ENCODE data around the gene MEIS1.

The MEIS1 gene

GRCh38 chr2:66489436-66489835 is 54.5 kb downstream of the MEIS1 start:
- CTCF ChIA-PET = no interaction called here
- TF ChIP-seq, protein P1, sequence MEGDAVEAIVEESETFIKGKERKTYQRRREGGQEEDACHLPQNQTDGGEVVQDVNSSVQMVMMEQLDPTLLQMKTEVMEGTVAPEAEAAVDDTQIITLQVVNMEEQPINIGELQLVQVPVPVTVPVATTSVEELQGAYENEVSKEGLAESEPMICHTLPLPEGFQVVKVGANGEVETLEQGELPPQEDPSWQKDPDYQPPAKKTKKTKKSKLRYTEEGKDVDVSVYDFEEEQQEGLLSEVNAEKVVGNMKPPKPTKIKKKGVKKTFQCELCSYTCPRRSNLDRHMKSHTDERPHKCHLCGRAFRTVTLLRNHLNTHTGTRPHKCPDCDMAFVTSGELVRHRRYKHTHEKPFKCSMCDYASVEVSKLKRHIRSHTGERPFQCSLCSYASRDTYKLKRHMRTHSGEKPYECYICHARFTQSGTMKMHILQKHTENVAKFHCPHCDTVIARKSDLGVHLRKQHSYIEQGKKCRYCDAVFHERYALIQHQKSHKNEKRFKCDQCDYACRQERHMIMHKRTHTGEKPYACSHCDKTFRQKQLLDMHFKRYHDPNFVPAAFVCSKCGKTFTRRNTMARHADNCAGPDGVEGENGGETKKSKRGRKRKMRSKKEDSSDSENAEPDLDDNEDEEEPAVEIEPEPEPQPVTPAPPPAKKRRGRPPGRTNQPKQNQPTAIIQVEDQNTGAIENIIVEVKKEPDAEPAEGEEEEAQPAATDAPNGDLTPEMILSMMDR (conservative IDR thresholded peaks at IDR 0.05; ENCODE audit: low read depth) = no peak
- POLR2A ChIA-PET (ENCODE audit: low non-redundant PET) = no interaction called here
- no peak overlapping the region for H3K27ac ChIP-seq
- DNase-seq (ENCODE audit: low spot score) = no peak

GRCh38 chr2:66490588-66491001 is 55.7 kb downstream of the MEIS1 start:
- no peak for DNase-seq (ENCODE audit: low spot score)
- POLR2A ChIA-PET (ENCODE audit: low non-redundant PET) = no interaction called here

GRCh38 chr2:66494708-66495107 is 59.8 kb downstream of the MEIS1 start:
- POLR2A ChIA-PET (ENCODE audit: low non-redundant PET) = no interaction called here
- CTCF ChIA-PET = no interaction called here
- H3K27ac ChIP-seq = no peak overlapping the region
- peak; percentile 45 for DNase-seq (ENCODE audit: low spot score)
- TF ChIP-seq, protein P1 (conservative IDR thresholded peaks at IDR 0.05; ENCODE audit: low read depth) = no peak

More at GRCh38 chr2:66490588-66491001, 55.7 kb downstream of the MEIS1 start:
- no peak overlapping the region for H3K27ac ChIP-seq
- TF ChIP-seq, protein P1 (conservative IDR thresholded peaks at IDR 0.05; ENCODE audit: low read depth) = no peak
- CTCF ChIA-PET = interaction anchor here (0.7 kb wide), 1 partner anchor 499 kb away, joined by 4 read pairs; no protein-coding TSS in a partner anchor

GRCh38 chr2:66495788-66496640 is 61.1 kb downstream of the MEIS1 start:
- POLR2A ChIA-PET (ENCODE audit: low non-redundant PET) = no interaction called here
- DNase-seq (ENCODE audit: low spot score) = peak; percentile 95
- H3K27ac ChIP-seq = peak overlapping the region; percentile 89
- CTCF ChIA-PET = interaction anchor here (0.5 to 0.7 kb wide), 3 partner anchors 31 to 1312 kb away, joined by 3 to 4 read pairs (median 3); no protein-coding TSS in a partner anchor
- TF ChIP-seq, protein P1 (conservative IDR thresholded peaks at IDR 0.05; ENCODE audit: low read depth) = no peak

DNA sequence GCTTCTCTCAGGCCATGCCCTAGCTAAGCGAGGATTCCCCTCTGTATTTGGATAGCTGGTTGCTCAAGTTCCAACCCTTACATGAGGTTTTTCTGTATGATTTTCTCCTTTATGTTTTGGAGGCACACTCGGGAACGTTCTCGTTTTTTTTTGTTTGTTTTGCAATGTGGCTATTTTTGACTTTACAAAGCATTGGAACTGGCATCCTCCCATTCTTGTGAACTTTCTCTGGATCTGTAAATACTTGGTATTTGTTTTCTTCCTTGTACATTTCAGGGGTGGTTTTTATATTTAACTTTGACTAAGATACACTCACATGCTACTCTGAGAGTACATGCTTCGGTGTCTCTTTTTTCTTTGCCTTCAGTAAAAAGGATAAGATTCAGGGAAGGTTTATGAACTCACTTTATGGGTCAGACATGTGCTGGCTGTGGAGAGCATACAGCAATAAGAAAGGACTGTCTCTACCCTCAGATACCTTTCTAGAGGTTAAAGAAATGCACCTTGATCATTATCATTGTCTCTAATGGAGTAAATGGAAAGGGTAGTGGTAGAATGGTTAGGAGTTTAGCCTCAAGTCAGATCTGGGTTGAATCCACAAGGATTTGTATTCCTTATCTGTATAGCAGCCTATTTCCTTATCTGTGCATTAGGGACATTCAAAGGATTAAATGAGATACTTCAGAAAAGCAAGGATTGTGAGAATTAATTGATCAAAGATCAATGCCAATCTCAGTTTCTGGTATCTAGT is 61.9 kb downstream of the MEIS1 start:
- H3K27ac ChIP-seq = peak overlapping the region; percentile 89
- no peak for DNase-seq (ENCODE audit: low spot score)
- ChIA-PET POLR2A (ENCODE audit: low non-redundant PET) (no interaction called here), CTCF (interaction anchor here (0.7 kb wide), 1 partner anchor 1311 kb away, joined by 3 read pairs; no protein-coding TSS in a partner anchor)
- TF ChIP-seq, protein P1 (conservative IDR thresholded peaks at IDR 0.05; ENCODE audit: low read depth) = no peak

- H3K27ac ChIP-seq = no peak overlapping the region
- TF ChIP-seq, protein P1 (conservative IDR thresholded peaks at IDR 0.05; ENCODE audit: low read depth) = no peak
- ChIA-PET POLR2A (ENCODE audit: low non-redundant PET) (no interaction called here), CTCF (no interaction called here)
- no peak for DNase-seq (ENCODE audit: low spot score)
Measured at GRCh38 chr2:66497431-66498288, 62.7 kb downstream of the MEIS1 start.

Data from RWPE1 (cell line).